ENCODE data around the gene ELFN2. TPM values are rescaled to one million over a fixed set of nuclear protein-coding genes. Genes with fewer than 3 reads are reported as not detected.
A peak's percentile ranks its signal among the peaks of the same experiment; 100 is the strongest.

ELFN2 gene
- total RNA-seq, 1 donor from 2014 or later = 0.53 TPM

DNA sequence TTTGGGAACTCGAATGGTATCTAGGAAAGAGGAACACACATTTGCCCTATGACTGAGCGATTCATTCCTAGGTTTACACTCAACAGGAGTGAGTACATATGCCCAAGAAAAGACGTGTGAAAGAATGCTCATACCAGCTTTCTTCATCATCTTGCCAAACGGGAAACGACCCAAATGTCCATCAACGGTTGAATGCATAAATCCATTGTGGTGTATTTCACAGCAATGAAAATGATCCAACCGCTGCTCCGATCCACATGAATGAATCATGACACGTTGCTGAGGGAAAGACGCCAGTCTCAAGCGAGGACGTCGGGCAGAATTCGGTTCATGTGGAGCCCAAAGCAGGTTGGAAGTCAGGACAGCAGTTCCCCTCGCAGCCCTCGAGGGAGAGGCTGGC is 73.4 kb downstream of the ELFN2 start:
- no peaks in the 10 kb centered on the region for H3K36me3 Mint-ChIP-seq
- no peaks in the 10 kb centered on the region for H3K4me1 Mint-ChIP-seq (ENCODE audit: unreplicated experiment)
- H3K27ac Mint-ChIP-seq = peak overlapping the region; percentile 71
- H3K9me3 Mint-ChIP-seq = no peaks in the 10 kb centered on the region
- TF ChIP-seq, protein P1, sequence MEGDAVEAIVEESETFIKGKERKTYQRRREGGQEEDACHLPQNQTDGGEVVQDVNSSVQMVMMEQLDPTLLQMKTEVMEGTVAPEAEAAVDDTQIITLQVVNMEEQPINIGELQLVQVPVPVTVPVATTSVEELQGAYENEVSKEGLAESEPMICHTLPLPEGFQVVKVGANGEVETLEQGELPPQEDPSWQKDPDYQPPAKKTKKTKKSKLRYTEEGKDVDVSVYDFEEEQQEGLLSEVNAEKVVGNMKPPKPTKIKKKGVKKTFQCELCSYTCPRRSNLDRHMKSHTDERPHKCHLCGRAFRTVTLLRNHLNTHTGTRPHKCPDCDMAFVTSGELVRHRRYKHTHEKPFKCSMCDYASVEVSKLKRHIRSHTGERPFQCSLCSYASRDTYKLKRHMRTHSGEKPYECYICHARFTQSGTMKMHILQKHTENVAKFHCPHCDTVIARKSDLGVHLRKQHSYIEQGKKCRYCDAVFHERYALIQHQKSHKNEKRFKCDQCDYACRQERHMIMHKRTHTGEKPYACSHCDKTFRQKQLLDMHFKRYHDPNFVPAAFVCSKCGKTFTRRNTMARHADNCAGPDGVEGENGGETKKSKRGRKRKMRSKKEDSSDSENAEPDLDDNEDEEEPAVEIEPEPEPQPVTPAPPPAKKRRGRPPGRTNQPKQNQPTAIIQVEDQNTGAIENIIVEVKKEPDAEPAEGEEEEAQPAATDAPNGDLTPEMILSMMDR (conservative IDR thresholded peaks at IDR 0.05) = no peak
- DNase-seq (ENCODE audit: extremely low spot score, unreplicated experiment) = no peak
- no peak overlapping the region for H3K4me3 Mint-ChIP-seq
- peaks cover 23% of the 10 kb centered on the region for H3K27me3 Mint-ChIP-seq

DNA sequence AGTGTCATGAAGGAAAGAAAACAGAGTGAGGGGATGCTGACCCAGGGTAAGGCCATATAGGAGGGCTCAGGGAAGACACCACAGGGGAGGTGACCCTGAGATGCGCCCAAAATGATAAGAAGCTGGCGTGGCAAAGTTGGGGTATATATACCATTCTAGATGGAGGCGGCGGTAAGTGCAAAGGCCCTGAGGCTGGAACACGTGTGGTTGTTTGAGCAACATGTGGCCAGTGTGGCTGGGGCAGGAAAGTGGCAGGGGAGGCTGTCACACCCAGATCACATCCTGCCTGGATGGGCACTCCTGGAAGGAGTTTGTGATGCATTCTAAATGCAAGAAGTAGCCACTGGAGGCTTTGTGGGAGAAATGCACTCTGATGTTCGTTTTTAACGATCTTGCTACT is 74.8 kb downstream of the ELFN2 start:
- TF ChIP-seq, protein P1 (conservative IDR thresholded peaks at IDR 0.05) = no peak
- Mint-ChIP-seq H3K9me3 (no peaks in the 10 kb centered on the region), H3K27ac (peak overlapping the region; percentile 27), H3K27me3 (peaks cover 17% of the 10 kb centered on the region), H3K4me1 (ENCODE audit: unreplicated experiment) (peaks cover under 1% of the 10 kb centered on the region), H3K4me3 (no peak overlapping the region), H3K36me3 (no peaks in the 10 kb centered on the region)
- no peak for DNase-seq (ENCODE audit: extremely low spot score, unreplicated experiment)

DNA sequence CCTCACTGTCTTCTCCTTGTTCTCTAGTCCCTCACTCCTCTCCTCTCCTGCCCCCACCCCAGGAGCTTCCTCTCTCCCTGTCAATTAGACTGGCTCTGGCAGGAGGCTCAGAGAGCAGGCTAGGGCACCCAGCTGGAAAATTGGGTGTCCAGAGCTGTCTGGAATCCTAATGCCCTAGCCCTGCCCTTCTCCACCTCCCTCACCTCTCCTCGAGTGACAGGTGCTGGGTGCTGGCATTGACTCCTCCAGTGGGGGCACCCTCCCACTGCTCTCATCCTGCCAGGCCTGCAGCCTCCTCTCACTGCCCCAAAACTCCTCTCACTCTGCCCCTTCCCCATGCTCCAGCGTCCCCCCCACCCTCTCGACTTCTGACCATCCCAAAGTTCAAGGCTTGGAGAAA is 76.0 kb downstream of the ELFN2 start:
- H3K4me1 Mint-ChIP-seq (ENCODE audit: unreplicated experiment) = peaks cover 5% of the 10 kb centered on the region
- DNase-seq (ENCODE audit: extremely low spot score, unreplicated experiment) = no peak
- no peaks in the 10 kb centered on the region for H3K36me3 Mint-ChIP-seq
- H3K4me3 Mint-ChIP-seq = no peak overlapping the region
- H3K27me3 Mint-ChIP-seq = peaks cover 17% of the 10 kb centered on the region
- TF ChIP-seq, protein P1 (conservative IDR thresholded peaks at IDR 0.05) = no peak
- H3K9me3 Mint-ChIP-seq = no peaks in the 10 kb centered on the region
- H3K27ac Mint-ChIP-seq = no peak overlapping the region

DNA sequence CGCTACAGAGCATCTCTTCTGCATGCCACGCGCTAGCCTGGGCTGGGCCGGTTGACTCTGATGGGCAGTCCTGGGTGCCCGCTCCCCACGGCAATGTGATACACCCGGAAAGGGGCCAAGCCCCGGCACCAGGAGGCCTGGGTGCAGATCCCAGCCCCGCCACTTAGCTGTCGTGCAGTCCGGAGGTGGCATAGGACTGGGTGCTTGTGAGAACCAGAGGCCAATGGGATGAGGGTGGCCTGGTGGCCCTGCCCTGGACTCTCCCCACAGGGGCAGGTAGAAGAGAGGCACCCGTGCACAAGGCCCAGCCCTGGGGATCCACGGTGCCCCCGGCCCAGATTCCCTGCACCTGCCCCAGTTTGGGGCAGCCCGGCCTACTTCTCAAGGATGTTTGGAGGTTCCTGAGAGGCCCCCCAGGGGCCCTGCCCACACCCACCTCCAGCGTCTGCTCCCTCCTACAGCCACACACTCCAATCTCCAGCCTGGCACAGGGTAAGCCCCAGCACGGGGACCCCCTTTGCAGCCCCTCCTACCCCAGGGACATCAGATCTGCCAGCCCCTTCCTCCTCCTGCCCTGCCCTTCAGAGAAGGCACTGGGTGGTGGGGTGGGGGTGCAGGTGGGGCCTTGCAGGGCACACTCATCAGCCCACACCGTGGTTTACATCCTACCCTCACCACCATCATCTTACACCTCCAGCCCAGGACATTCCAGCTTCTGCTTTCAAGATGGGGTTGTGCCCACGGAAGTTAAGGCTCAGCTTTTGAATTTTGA is 78.0 kb downstream of the ELFN2 start:
- H3K4me3 Mint-ChIP-seq = no peak overlapping the region

DNA sequence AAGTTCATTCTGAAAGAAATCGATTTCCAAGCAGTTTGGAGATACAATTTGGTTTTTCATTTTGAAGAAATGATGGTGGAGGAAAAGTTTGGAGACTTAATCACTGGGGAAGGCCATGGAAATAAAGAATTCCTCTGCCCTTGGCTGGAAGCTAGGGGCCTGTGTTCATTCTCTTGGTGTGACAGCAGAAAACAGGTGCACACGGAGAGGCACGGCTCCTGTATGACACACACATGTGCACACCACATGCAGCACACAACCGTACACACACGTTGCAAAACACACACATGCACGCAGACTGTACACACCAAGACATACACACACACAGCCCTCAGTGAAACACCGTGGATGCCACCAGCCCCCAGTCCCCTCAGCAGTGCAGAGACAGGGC is 80.8 kb downstream of the ELFN2 start:
- Mint-ChIP-seq H3K9me3 (no peaks in the 10 kb centered on the region), H3K36me3 (no peaks in the 10 kb centered on the region), H3K4me3 (no peak overlapping the region), H3K27ac (no peak overlapping the region), H3K4me1 (ENCODE audit: unreplicated experiment) (peaks cover 9% of the 10 kb centered on the region), H3K27me3 (peaks cover 19% of the 10 kb centered on the region)
- TF ChIP-seq, protein P1 (conservative IDR thresholded peaks at IDR 0.05) = no peak
- no peak for DNase-seq (ENCODE audit: extremely low spot score, unreplicated experiment)

More for the DNA sequence above, 78.0 kb downstream of the ELFN2 start:
- Mint-ChIP-seq H3K27ac (no peak overlapping the region), H3K27me3 (peaks cover 22% of the 10 kb centered on the region), H3K9me3 (no peaks in the 10 kb centered on the region), H3K36me3 (no peaks in the 10 kb centered on the region), H3K4me1 (ENCODE audit: unreplicated experiment) (peaks cover 9% of the 10 kb centered on the region)
- TF ChIP-seq, protein P1 (conservative IDR thresholded peaks at IDR 0.05) = no peak
- DNase-seq (ENCODE audit: extremely low spot score, unreplicated experiment) = no peak

Measured in type B pancreatic cell (in vitro differentiated cells).